HG02943 (cell line): ENCODE measurements around the gene BOLL.
"Not testable (repeated sequence)": the region's sequence is repeated elsewhere in the genome, so short reads cannot be mapped to it uniquely, and the experiment has no call there.

Source experiments
- ATAC-seq: cut with Tn5 transposase; IDR thresholded peaks from one replicate; pipeline ENCODE4 v1.9.1; 2021; ENCODE audit warnings: mild to moderate bottlenecking, low read depth, moderate library complexity; ENCODE audit not compliant: unreplicated experiment

The BOLL gene

GRCh38 chr2:197707316-197708213, 77.6 kb downstream of the BOLL start:
- no peak for ATAC-seq

GRCh38 chr2:197706839-197707207, 78.3 kb downstream of the BOLL start:
- no peak for ATAC-seq

- ATAC-seq = no peak
Observed at GRCh38 chr2:197705912-197706838, 78.9 kb downstream of the BOLL start.

- peak; percentile 82 for ATAC-seq
Observed at GRCh38 chr2:197705121-197705911, 79.8 kb downstream of the BOLL start, which contains the start of gene MARS2. Gene MARS2, plus strand, starts transcription at chr2:197705369. Its CDS starts 37 bp downstream, at chr2:197705406.

- ATAC-seq = peak; percentile 32
Observed at GRCh38 chr2:197704434-197705120, 80.5 kb downstream of the BOLL start.

- no peak for ATAC-seq
Observed at GRCh38 chr2:197700960-197701359, 84.2 kb downstream of the BOLL start.

GRCh38 chr2:197699724-197700123, 85.4 kb downstream of the BOLL start:
- not testable (repeated sequence) for ATAC-seq

GRCh38 chr2:197696571-197696970, 88.5 kb downstream of the BOLL start:
- not testable (repeated sequence) for ATAC-seq

GRCh38 chr2:197695971-197696370, 89.1 kb downstream of the BOLL start:
- not testable (repeated sequence) for ATAC-seq

GRCh38 chr2:197695206-197695605, 89.9 kb downstream of the BOLL start:
- not testable (repeated sequence) for ATAC-seq

- ATAC-seq = no peak
Observed at GRCh38 chr2:197677483-197677882, 107.6 kb downstream of the BOLL start.

- no peak for ATAC-seq
Observed at GRCh38 chr2:197677056-197677455, 108.1 kb downstream of the BOLL start.
